KOPT-K1 (cell line): ENCODE data around the gene FOXQ1.

Experiments used
- H3K27ac ChIP-seq: fragments of 200-600 bp; sonication (generic); 2 replicates; pipeline ENCODE4 v1.5.1; 2016; ENCODE audit warnings: antibody characterized with exemption, mild to moderate bottlenecking, low read depth, low read length; ENCODE audit not compliant: poor library complexity, severe bottlenecking
- H3K36me3 ChIP-seq: fragments of 200-600 bp; sonication (generic); 2 replicates; pipeline ENCODE4 v1.5.1; 2017; ENCODE audit warnings: antibody characterized with exemption, mild to moderate bottlenecking, low read length, moderate library complexity; ENCODE audit not compliant: insufficient read depth
- H3K9me3 ChIP-seq: fragments of 200-600 bp; sonication (generic); 2 replicates; pipeline ENCODE4 v1.5.1; 2017; ENCODE audit warnings: antibody characterized with exemption, low read length, mild to moderate bottlenecking; ENCODE audit not compliant: insufficient read depth, poor library complexity, severe bottlenecking

The FOXQ1 gene

GRCh38 chr6:1325461-1326309 lies 13.8 kb downstream of the FOXQ1 start:
- no peak overlapping the region for H3K27ac ChIP-seq
- peaks cover 9% of the 10 kb centered on the region for H3K9me3 ChIP-seq
- H3K36me3 ChIP-seq = no peaks in the 10 kb centered on the region

- peaks cover 10% of the 10 kb centered on the region for H3K9me3 ChIP-seq
- H3K36me3 ChIP-seq = no peaks in the 10 kb centered on the region
- H3K27ac ChIP-seq = no peak overlapping the region
These were observed 14.7 kb downstream of the FOXQ1 start for GRCh38 chr6:1326535-1327121.

GRCh38 chr6:1327630-1328029 lies 15.7 kb downstream of the FOXQ1 start:
- H3K27ac ChIP-seq = no peak overlapping the region
- no peaks in the 10 kb centered on the region for H3K36me3 ChIP-seq
- H3K9me3 ChIP-seq = peaks cover 10% of the 10 kb centered on the region

GRCh38 chr6:1328129-1328800 lies 16.4 kb downstream of the FOXQ1 start:
- Histone ChIP-seq H3K27ac (no peak overlapping the region), H3K9me3 (peaks cover 10% of the 10 kb centered on the region), H3K36me3 (no peaks in the 10 kb centered on the region)

- Histone ChIP-seq H3K36me3 (no peaks in the 10 kb centered on the region), H3K9me3 (peaks cover 10% of the 10 kb centered on the region), H3K27ac (no peak overlapping the region)
These were observed 17.8 kb downstream of the FOXQ1 start for GRCh38 chr6:1329708-1330107.

GRCh38 chr6:1334684-1335083 lies 22.8 kb downstream of the FOXQ1 start:
- no peaks in the 10 kb centered on the region for H3K36me3 ChIP-seq
- H3K9me3 ChIP-seq = peaks cover 10% of the 10 kb centered on the region
- no peak overlapping the region for H3K27ac ChIP-seq

GRCh38 chr6:1335367-1336037 lies 23.6 kb downstream of the FOXQ1 start:
- Histone ChIP-seq H3K9me3 (peaks cover 3% of the 10 kb centered on the region), H3K27ac (no peak overlapping the region), H3K36me3 (no peaks in the 10 kb centered on the region)

- H3K36me3 ChIP-seq = no peaks in the 10 kb centered on the region
These were observed 24.4 kb downstream of the FOXQ1 start for GRCh38 chr6:1336246-1336843.

GRCh38 chr6:1337791-1338190 lies 25.9 kb downstream of the FOXQ1 start:
- Histone ChIP-seq H3K36me3 (no peaks in the 10 kb centered on the region), H3K9me3 (no peaks in the 10 kb centered on the region), H3K27ac (no peak overlapping the region)

More at GRCh38 chr6:1336246-1336843, 24.4 kb downstream of the FOXQ1 start:
- no peak overlapping the region for H3K27ac ChIP-seq
- no peaks in the 10 kb centered on the region for H3K9me3 ChIP-seq

- no peak overlapping the region for H3K27ac ChIP-seq
- peaks cover 11% of the 10 kb centered on the region for H3K9me3 ChIP-seq
- no peaks in the 10 kb centered on the region for H3K36me3 ChIP-seq
These were observed 34.2 kb downstream of the FOXQ1 start for GRCh38 chr6:1346101-1346500.

- Histone ChIP-seq H3K9me3 (peaks cover 16% of the 10 kb centered on the region), H3K36me3 (no peaks in the 10 kb centered on the region), H3K27ac (no peak overlapping the region)
These were observed 34.7 kb downstream of the FOXQ1 start for GRCh38 chr6:1346558-1347091.

GRCh38 chr6:1347161-1347560 lies 35.3 kb downstream of the FOXQ1 start:
- H3K36me3 ChIP-seq = no peaks in the 10 kb centered on the region
- H3K9me3 ChIP-seq = peaks cover 20% of the 10 kb centered on the region
- H3K27ac ChIP-seq = no peak overlapping the region

GRCh38 chr6:1348675-1349074 lies 36.8 kb downstream of the FOXQ1 start:
- Histone ChIP-seq H3K9me3 (peaks cover 20% of the 10 kb centered on the region), H3K27ac (no peak overlapping the region), H3K36me3 (no peaks in the 10 kb centered on the region)

GRCh38 chr6:1349655-1350054 lies 37.8 kb downstream of the FOXQ1 start:
- H3K27ac ChIP-seq = no peak overlapping the region
- H3K9me3 ChIP-seq = peaks cover 12% of the 10 kb centered on the region
- no peaks in the 10 kb centered on the region for H3K36me3 ChIP-seq
